GM12878 (cell line): ENCODE measurements around the gene NUB1.

ENCODE experiments used
- ATF2 ChIP-seq: IDR thresholded peaks from 2 replicates; pipeline ENCODE4 v1.6.1; 2012; ENCODE audit warnings: low read length, inconsistent platforms
- NR2C1 ChIP-seq: fragments of 450-650 bp; IDR thresholded peaks from 2 replicates; pipeline ENCODE4 v1.6.1; 2017; ENCODE audit warnings: antibody characterized with exemption, mild to moderate bottlenecking, moderate library complexity
- POLR2A ChIP-seq: IDR thresholded peaks from 2 replicates; pipeline ENCODE4 v1.6.1; 2011; ENCODE audit warnings: low read depth, mild to moderate bottlenecking, low read length
- RCOR1 ChIP-seq: conservative IDR thresholded peaks from 2 replicates; pipeline ENCODE4 v1.6.1; 2012; ENCODE audit warnings: low read depth, low read length, improper control_type of control experiment
- RFX5 ChIP-seq: IDR thresholded peaks from 2 replicates; pipeline ENCODE4 v1.6.1; 2011; ENCODE audit warnings: low read depth, low read length, improper control_type of control experiment
- USF2 ChIP-seq: IDR thresholded peaks from 2 replicates; pipeline ENCODE4 v1.6.1; 2011; ENCODE audit warnings: low read depth, low read length, improper control_type of control experiment, borderline replicate concordance

GRCh38 chr7:151351967-151352366, 10.4 kb downstream of the NUB1 start:
- TF ChIP-seq RFX5 (no peak), RCOR1 (no peak), POLR2A (no peak), NR2C1 (no peak), ATF2 (no peak), USF2 (no peak)
